ENCODE measurements around the gene HNRNPUL2.
A peak's percentile ranks its signal among the peaks of the same experiment; 100 is the strongest.
"Not testable (repeated sequence)": the region's sequence is repeated elsewhere in the genome, so short reads cannot be mapped to it uniquely, and the experiment has no call there.

The HNRNPUL2 gene

GRCh38 chr11:62727165-62727871, at the start of gene HNRNPUL2:
Gene HNRNPUL2, minus strand, starts transcription at chr11:62727457. Its CDS starts 301 bp downstream, at chr11:62727156.
- peak; percentile 100 for DNase-seq

- DNase-seq, result no peak
Observed at GRCh38 chr11:62775646-62776045, 48.4 kb upstream of the HNRNPUL2 start.

DNA sequence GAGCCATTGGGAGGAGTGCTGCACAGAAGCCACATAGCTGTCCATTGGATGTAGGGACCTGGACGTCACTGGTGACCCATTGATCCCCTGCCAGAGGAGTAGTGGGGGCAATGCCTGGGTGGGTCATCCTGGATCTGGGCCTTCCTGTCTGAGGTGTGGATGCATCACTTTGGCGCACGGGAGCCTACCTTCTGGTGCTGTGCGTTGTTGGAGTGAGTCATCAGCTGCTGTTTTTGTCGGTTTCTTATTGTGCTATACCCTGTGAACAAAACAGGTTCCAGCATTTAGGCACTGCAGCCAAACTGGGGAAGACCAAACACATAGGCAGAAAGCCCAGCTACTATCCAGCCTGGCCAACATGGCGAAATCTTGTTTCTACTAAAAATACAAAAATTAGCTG, 47.1 kb upstream of the HNRNPUL2 start:
- DNase-seq, result no peak

DNA sequence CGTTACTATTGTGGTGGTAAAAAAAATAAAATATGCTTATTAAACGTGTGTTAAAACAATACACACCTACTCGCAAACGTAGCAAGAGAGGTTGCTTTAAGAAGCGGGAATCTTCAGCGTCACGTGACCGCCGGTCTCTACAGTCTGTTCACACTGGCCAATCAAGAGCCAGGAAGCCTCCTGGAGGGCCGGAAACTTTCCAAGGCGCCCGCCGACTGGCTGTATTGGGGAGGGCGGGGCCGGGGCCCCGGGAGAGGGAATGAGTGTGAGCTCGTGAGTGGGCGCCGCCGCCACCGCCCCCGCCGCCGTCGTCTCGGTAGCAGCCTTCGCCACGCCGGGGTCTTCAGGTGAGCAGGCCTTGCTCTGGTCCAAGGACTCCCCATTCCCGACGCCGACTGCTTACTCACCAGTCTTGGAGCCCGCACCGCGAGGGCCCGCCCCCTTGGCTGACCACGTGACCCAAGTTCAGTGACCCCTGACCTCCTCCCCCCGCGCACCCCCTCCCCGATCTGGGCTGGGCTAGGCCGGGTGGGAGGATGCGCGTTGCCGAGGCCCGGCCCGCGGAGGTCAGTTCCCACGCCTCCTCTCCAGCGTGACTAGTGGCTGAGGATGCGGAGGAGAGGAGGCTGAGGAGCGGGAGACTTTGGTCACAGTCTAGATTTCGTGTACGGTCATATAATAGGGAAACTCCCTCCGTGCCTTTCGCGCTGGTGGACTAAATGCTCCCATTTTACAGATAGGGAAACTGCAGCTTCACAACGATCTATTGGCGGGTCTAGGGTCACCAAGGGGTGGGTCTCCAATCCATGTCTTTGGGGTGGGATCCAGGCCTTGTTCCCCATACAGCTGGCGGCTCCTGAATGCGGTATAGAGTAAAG, 44.1 kb upstream of the HNRNPUL2 start, which contains the start of gene TAF6L:
TAF6L (plus strand) TSS at position 253 of the 878 bp plus-strand sequence. CDS start 4,388 bp downstream, outside the sequence.
- peak; percentile 98 for DNase-seq

DNA sequence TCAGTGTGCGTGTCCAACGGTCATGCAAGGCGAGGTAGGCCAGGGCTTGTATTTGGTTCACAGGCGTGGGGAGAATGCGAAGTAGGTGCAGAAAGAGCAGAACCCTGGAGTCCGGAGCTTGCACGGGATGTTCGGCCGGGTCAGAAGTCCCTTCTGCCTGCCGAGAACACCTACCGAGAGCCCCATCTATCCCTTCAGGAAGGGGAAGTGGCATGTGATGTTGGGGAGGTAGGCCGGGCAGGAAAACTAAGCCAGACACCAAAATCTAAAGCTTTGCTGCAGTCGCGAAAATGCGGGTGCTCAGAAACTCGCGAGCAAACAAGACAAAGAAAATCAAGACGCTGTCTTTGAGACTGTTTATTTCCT, 43.5 kb upstream of the HNRNPUL2 start:
- DNase-seq, result no peak

- DNase-seq, result not testable (repeated sequence)
Observed at GRCh38 chr11:62760867-62761227, 33.6 kb upstream of the HNRNPUL2 start.

- no peak for DNase-seq
Observed at GRCh38 chr11:62757846-62758788, 30.9 kb upstream of the HNRNPUL2 start.

- no peak for DNase-seq
Observed at GRCh38 chr11:62755086-62755615, 27.9 kb upstream of the HNRNPUL2 start.

DNA sequence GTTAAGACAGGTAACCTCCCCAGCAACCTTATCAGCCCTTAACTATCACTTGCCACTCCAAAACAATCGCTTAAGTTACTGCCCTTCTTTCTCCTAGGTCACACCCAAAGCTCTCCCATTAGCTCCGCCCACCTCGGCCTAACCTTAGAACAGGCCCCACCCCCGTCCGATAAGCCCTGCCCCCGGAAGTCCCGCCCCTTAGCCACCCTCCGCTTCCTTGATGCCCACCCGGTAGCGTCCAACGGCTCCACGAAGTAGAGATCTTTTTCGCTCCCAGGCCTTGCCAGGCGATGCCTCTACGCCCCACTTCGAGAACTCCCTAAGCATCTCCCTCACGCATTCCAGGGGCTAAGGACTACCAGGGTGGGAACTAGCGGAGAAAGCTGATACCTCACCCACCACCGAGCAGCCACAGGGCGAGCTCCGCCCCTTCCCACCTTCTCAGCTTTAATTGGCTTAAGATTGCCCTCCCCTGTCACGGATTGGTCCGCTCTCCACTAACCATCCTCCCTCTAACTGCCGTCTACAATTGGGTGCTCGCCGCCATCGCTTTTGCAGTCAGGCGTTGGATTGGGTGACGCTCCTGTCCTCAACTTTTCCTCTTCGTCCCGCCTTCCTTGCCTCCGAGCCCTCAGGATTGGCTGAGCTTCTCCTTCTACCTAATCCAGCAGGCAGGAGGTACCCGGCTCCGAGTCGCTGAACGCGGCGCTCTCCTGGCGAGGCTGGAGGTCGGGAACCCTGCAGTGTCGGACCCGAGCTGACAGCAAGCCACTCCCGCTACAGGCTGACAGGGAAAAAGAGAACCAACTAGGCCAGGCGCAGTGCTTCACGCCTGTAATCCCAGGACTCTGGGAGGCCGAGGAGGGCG, 26.7 kb upstream of the HNRNPUL2 start, which contains the start of gene ZBTB3:
ZBTB3 (minus strand) TSS at position 425 of the 868 bp plus-strand sequence. CDS start 496 bp downstream, outside the sequence.
- peak; percentile 100 for DNase-seq

DNA sequence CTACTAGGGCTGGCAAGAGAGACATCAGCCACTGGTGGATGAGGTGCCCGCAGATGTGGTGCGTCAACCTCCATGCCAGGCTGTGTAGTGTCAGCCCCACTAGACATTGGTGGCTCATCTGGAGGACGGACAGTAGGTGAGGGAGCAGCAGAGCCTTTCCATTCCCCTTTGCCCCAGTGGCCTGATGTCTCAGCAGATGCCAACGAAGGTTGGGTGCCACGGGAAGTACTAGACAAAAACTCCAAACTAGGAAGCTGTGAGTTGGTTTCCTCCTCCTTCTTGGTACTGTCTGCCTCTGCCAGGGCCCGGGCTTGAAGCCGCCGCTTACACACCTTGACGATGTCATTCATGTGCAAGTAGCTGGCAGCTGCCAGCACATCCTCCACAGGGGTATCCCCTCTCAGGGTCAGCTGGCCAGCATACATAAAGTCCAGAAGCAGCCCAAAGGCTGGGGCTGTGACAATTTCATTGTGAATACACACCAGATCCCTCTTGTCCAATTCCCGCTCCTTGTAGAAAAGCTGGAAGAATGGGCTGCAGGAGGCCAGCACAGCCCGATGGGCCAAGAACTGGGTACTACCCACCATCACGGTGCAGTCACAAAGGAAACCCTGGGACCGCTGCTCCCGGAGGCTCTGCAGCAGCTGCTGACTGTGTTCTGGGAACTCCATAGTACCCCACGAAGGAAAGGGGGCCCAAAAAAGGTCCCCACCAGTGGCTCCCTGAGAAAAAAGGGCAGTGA, 25.9 kb upstream of the HNRNPUL2 start:
- no peak for DNase-seq

GRCh38 chr11:62752177-62752785, 25.0 kb upstream of the HNRNPUL2 start:
- DNase-seq, result no peak

GRCh38 chr11:62749931-62750330, 22.7 kb upstream of the HNRNPUL2 start:
- not testable (repeated sequence) for DNase-seq

GRCh38 chr11:62747475-62748160, 20.4 kb upstream of the HNRNPUL2 start:
- DNase-seq, result no peak

DNA sequence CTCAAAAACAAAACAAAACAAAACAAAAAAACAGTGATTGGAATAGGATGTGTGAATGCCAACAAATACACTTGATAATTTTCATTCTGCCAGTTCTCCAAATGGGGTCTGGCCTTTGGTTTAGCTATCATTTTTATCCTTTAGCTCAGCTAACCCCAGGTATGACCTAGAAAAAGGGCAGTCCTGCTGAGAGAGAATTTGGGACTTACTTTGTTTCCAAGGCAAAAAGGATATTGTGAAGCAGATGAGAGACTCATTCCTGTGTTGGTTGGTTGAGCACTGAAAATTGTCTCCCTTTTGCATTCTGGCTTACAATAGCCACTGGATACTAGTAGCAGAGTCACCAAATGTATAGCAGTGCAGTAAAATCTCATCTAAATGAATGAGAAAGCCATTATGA, 9.9 kb upstream of the HNRNPUL2 start:
- no peak for DNase-seq

DNA sequence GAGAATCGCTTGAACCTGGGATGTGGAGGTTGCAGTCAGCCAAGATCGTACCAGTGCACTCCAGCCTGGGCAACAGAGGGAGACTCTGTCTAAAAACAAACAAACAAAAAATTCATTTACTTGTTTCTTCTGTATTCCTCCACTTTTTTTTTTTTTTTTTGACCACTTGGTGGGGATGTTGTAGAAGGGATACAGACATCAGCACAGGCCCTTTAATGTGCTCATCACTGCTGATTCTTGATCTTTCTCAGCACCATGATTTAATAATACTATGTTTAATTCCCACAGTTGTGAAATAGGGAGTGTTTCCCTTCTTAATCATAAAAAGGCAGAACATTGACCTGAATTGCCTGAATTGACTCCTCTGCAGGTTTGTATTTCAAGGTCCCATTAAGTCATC, 5.6 kb upstream of the HNRNPUL2 start:
- DNase-seq, result no peak

DNA sequence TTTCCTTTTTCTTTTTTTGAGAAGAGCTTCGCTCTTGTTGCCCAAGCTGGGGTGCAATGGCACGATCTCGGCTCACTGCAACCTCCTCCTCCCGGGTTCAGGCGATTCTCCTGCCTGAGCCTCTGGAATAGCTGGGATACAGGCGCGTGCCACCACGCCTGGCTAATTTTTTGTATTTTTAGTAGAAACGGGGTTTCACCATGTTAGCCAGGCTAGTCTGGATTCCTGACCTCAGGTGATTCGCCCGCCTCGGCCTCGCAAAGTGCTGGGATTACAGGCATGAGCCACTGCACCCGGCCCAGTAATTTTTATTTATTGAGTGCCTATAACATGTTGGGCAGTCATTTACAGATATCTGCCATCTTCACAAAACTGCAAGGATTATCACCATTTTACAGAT, 2.8 kb upstream of the HNRNPUL2 start:
- DNase-seq, result not testable (repeated sequence)

DNA sequence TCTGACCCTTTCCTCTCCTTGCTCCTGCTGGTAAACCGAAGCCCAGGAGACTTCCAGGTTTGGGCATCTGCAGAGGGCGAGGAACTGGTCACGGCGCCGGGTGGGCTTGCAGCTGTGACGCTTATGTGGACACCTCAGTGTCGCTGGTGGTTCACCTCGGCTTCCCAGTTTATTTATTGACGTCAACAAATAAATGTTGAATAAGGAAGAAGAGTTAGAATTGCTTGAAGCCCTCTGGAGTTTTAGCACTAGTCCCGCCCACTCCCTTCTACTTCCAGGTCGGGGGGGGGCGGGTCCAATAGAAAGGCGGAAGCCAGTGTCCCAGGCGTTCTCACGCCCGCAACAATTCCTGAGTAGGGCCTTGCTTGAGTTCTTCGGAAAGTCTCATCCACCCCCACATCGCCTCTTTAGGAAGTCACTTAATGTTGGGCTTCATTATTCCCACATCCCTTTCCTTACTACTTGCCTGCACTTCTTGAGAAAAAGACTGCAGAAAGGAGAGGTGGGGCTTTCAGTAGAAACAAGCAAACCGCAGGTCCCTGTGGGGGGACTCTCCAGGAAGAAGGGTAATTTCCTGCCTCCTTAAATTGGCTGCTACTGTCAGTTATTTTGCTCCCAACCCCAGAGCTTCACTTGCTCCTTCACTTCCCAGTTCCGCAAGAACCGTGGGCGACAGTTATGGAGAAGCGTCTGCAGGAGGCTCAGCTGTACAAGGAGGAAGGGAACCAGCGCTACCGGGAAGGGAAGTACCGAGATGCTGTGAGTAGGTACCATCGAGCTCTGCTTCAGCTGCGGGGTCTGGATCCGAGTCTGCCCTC, 1.1 kb upstream of the HNRNPUL2 start, which contains the start of gene TTC9C:
TTC9C (plus strand) TSS at position 316 of the 818 bp plus-strand sequence; CDS start at position 679, 363 bp downstream.
- DNase-seq, result peak; percentile 88

DNA sequence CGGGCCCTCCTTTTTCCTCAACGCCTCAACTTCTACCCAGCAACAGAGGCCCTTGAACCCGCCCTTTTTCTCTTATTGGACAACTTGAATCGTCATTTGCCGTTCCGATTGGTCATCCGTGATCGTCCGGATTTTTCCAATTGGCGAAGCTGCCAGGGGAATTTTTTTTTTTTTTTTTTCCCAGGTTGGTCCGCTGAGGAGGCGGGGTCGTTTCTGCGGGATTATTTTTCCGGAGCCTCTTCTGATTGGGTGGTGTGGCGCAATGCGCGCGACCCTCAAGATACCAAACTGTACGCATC, 564 bp upstream of the HNRNPUL2 start:
- peak; percentile 100 for DNase-seq

DNA sequence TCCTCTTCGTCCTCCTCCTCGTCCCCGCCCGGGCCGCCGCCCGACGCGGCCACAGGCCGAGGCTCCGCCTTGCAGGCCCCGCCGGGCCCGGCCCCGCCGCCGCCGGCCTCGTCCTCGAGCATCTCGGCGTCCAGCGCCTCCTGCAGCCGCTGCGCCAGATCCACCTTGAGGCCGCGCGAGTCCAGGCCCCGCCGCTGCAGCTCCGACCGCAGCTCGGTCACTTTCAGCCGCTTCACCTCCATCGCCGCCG, 417 bp downstream of the HNRNPUL2 start:
- DNase-seq, result no peak
